AG04450 (cell line): Measurements from ENCODE around the gene FRRS1. TPM values are rescaled to one million over a fixed set of nuclear protein-coding genes. Genes with fewer than 3 reads are reported as not detected.
"Not testable (repeated sequence)": the region's sequence is repeated elsewhere in the genome, so short reads cannot be mapped to it uniquely, and the experiment has no call there.

Source experiments
- CTCF ChIA-PET: fragments of 300-600, 350-600 bp; formaldehyde crosslinking; extraction: SDS; loops from one replicate; lab custom pipeline; 2022; ENCODE audit warnings: antibody characterized with exemption, inconsistent platforms; lab: Charles Lee
- POLR2A ChIA-PET: fragments of 350-600 bp; formaldehyde crosslinking; extraction: SDS; loops from one replicate; lab custom pipeline; 2021; ENCODE audit warnings: antibody characterized with exemption, inconsistent platforms; lab: Yijun Ruan, JAX
- DNase-seq: peaks from one replicate; pipeline ENCODE4 v3.0.0-alpha.2; 2011; ENCODE audit warnings: low read depth, low spot score
- H3K27ac ChIP-seq: one replicate; pipeline ENCODE4 v1.5.1; 2012; ENCODE audit warnings: low read depth, low read length, control low read depth
- H3K27me3 ChIP-seq: one replicate; pipeline ENCODE4 v1.6.0; 2012; ENCODE audit warnings: low read length; ENCODE audit not compliant: control insufficient read depth, insufficient read depth
- H3K4me3 ChIP-seq: 2 replicates; pipeline ENCODE4 v1.5.1; 2011; ENCODE audit warnings: mild to moderate bottlenecking, low read depth, low read length, control low read depth
- H3K9me3 ChIP-seq: 2 replicates; pipeline ENCODE4 v1.5.1; 2012; ENCODE audit warnings: low read length; ENCODE audit not compliant: control insufficient read depth, insufficient read depth
- polyA plus RNA-seq: library from polyadenylated mRNA; depleted of rRNA; stranded (reverse); fragments of >200 nt; gene quantifications from 2 replicates; pipeline ENCODE4 v1.2.3, GENCODE V29; 2011
- TF ChIP-seq, protein P1 (sequence below): IDR thresholded peaks from 2 replicates; pipeline ENCODE4 v1.5.1; 2011; ENCODE audit warnings: low read depth, low read length, control low read depth, inconsistent platforms

Gene FRRS1
- polyA plus RNA-seq, 1 experiment, result 9.7 TPM

DNA sequence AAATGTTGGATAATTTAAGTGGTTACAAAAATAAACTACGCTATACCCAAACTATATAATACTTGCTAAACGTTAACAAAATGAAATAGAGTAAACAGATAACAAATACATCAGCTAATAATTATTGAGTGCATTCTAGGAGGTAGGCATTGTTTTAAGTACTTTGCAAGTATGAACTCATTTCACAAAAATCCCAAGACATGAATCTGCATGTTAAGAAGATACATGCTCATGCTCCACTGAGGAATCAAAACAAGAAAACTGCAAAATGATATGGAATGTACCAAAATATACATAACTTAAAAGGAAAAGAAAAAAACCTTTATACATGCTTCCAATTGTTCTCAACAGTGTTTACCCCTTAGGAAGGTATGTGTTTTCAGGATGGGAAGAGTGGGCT lies 2.5 kb downstream of the FRRS1 start:
- CTCF ChIA-PET, result no interaction called here
- POLR2A ChIA-PET, result no interaction called here

DNA sequence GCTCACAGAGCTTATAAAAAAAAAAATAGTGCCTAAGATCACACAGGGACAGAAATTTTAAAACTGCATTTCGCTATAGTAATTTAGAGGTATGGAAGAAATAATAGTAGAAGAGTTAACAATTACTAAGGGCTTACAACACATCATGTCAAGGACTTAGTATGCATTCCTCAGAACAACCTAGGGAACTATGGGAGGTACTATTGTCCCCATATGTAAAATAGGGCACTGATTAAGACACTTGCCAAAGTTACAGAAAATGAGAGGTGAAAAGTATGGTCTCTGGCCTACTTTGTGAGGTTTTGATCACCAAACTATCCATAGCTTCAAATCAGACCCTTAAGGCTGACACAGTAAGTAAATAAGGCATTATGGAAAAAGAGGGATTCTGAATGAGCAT lies 4.7 kb downstream of the FRRS1 start:
- ChIA-PET CTCF (interaction anchor here (0.7 kb wide), 1 partner anchor 187 kb away, joined by 5 read pairs; no protein-coding TSS in a partner anchor), POLR2A (interaction anchor here (0.6 kb wide), 1 partner anchor 216 kb away, joined by 8 read pairs; no protein-coding TSS in a partner anchor)
- DNase-seq, result no peak
- H3K27me3 ChIP-seq, result no peaks in the 10 kb centered on the region
- no peak overlapping the region for H3K27ac ChIP-seq
- no peak overlapping the region for H3K4me3 ChIP-seq
- H3K9me3 ChIP-seq, result no peaks in the 10 kb centered on the region
- TF ChIP-seq, protein P1, sequence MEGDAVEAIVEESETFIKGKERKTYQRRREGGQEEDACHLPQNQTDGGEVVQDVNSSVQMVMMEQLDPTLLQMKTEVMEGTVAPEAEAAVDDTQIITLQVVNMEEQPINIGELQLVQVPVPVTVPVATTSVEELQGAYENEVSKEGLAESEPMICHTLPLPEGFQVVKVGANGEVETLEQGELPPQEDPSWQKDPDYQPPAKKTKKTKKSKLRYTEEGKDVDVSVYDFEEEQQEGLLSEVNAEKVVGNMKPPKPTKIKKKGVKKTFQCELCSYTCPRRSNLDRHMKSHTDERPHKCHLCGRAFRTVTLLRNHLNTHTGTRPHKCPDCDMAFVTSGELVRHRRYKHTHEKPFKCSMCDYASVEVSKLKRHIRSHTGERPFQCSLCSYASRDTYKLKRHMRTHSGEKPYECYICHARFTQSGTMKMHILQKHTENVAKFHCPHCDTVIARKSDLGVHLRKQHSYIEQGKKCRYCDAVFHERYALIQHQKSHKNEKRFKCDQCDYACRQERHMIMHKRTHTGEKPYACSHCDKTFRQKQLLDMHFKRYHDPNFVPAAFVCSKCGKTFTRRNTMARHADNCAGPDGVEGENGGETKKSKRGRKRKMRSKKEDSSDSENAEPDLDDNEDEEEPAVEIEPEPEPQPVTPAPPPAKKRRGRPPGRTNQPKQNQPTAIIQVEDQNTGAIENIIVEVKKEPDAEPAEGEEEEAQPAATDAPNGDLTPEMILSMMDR, result no peak

More for the DNA sequence above, 2.5 kb downstream of the FRRS1 start:
- TF ChIP-seq, protein P1, result no peak
- Histone ChIP-seq H3K4me3 (no peak overlapping the region), H3K27ac (no peak overlapping the region), H3K9me3 (no peaks in the 10 kb centered on the region), H3K27me3 (no peaks in the 10 kb centered on the region)
- DNase-seq, result no peak

DNA sequence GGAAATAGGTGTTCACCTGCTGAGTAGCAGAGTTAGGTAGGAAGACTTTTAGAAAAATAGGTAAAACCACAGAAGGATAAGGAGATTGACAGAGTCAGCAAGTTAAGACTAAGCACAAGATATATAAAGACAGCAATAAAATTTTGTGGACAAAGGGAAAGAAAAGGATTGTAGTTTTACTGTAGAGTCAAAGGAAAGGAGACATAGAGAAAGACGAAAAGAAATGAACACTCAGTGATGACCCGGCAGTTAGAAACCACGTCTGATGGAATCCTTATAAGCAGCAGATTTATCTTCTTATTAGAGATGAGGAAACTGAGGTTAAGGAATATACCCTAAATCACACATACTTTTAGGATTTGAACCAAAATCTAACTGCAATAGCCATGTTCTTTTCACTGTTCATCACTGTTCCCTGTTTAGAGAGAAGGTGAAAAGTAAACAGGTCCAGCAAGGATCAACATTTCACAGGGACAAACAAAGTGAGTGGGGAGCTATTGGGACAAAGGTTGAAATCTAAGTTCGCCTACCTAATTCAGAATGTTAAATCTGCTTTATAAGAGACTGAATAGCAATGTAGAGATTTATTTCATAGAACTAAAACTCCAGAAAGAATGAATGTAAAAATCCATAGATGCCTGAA lies 6.8 kb downstream of the FRRS1 start:
- DNase-seq, result no peak
- no peaks in the 10 kb centered on the region for H3K9me3 ChIP-seq
- ChIA-PET POLR2A (no interaction called here), CTCF (no interaction called here)
- TF ChIP-seq, protein P1, result no peak
- no peaks in the 10 kb centered on the region for H3K27me3 ChIP-seq
- H3K27ac ChIP-seq, result no peak overlapping the region
- no peak overlapping the region for H3K4me3 ChIP-seq

DNA sequence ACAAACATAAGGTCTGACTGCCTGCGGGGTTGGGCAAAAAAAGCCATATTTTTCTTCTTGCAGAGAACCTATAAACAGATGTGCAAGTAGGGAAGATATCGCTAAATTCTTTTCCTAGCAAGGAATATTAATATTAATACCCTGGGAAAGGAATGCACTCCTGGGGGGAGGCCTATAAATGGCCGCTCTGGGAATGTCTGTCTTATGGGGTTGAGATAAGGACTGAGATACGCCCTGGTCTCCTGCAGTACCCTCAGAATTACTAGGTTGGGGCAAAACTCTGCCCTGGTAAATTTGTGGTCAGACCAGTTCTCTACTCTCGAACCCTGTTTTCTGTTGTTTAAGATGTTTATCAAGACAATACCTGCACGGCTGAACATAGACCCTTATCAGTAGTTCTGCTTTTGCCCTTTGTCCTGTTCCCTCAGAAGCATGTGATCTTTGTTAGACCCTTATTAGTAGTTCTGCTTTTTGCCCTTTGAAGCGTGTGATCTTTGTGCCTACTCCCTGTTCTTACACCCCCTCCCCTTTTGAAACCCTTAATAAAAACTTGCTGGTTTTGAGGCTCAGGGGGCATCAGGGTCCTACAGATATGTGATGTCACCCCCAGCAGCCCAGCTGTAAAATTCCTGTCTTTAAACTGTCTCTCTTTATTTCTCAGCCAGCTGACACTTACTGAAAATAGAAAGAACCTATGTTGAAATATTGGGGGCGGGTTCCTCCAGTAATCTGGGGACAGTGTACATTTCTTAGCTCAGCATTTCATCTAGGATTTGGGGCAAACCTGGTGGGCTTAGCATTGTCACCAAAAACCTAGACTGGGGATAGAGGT lies 7.5 kb downstream of the FRRS1 start:
- H3K4me3 ChIP-seq, H3K27ac ChIP-seq, H3K9me3 ChIP-seq, DNase-seq, POLR2A ChIA-PET, H3K27me3 ChIP-seq, CTCF ChIA-PET: not testable (repeated sequence)

DNA sequence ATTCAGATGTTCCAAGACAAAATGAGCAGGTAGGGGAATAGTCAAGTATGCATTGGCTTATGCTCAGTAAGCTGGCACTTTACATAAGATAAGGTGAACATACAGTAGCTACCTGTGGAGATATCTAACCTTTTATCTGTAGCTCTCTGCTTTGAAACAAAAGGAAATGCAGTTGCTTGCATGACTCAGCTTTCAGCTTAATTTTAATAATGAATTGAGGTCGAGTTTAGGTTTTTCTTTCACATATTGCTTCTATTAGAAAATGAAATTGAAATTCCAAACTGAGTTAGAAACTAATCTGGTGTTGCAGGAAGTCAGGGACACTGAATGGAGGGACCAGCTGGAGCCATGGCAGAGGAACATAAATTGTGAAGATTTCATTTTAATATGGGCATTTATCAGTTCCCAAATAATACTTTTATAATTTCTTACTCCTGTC lies 8.3 kb downstream of the FRRS1 start:
- Histone ChIP-seq H3K9me3 (no peaks in the 10 kb centered on the region), H3K27ac (no peak overlapping the region), H3K4me3 (no peak overlapping the region), H3K27me3 (no peaks in the 10 kb centered on the region)
- ChIA-PET CTCF (no interaction called here), POLR2A (no interaction called here)
- DNase-seq, result no peak
- TF ChIP-seq, protein P1, result no peak
